Calu3 (cell line): ENCODE measurements around the gene RGCC. TPM values are rescaled to one million over a fixed set of nuclear protein-coding genes. Genes with fewer than 3 reads are reported as not detected.

ENCODE experiments used
- BruUV-seq: library from RNA; stranded (reverse); fragments of 400-500 nt; replicated peaks from 2 replicates; lab custom pipeline; 2021; lab: Mats Ljungman, UMichigan
- CTCF ChIA-PET: fragments of 300-600 bp; sonication (Branson Sonifier 250); formaldehyde crosslinking; loops from one replicate; lab custom pipeline; 2022; ENCODE audit warnings: antibody characterized with exemption; lab: Charles Lee
- DNase-seq: peaks from one replicate; pipeline ENCODE4 v3.0.0; 2022
- H3K27ac Mint-ChIP-seq: one replicate; pipeline ENCODE4 v1.8.0; 2022; ENCODE audit warnings: mixed read lengths; ENCODE audit not compliant: unreplicated experiment
- H3K27me3 Mint-ChIP-seq: one replicate; pipeline ENCODE4 v1.8.0; 2022; ENCODE audit warnings: mixed read lengths; ENCODE audit not compliant: unreplicated experiment
- H3K36me3 Mint-ChIP-seq: one replicate; pipeline ENCODE4 v1.8.0; 2022; ENCODE audit warnings: mild to moderate bottlenecking, moderate library complexity, mixed read lengths; ENCODE audit not compliant: insufficient read depth, unreplicated experiment
- H3K4me1 Mint-ChIP-seq: one replicate; pipeline ENCODE4 v1.8.0; 2022; ENCODE audit warnings: mild to moderate bottlenecking, low read depth, mixed read lengths; ENCODE audit not compliant: unreplicated experiment
- H3K4me3 Mint-ChIP-seq: one replicate; pipeline ENCODE4 v1.8.0; 2022; ENCODE audit warnings: mild to moderate bottlenecking, low read depth, moderate library complexity, mixed read lengths; ENCODE audit not compliant: unreplicated experiment
- H3K9me3 Mint-ChIP-seq: one replicate; pipeline ENCODE4 v1.8.0; 2022; ENCODE audit warnings: low read depth, mixed read lengths; ENCODE audit not compliant: unreplicated experiment
- CTCF ChIP-seq: fragments of 200-600 bp; IDR thresholded peaks from one replicate; pipeline ENCODE4 v1.8.0; 2022; ENCODE audit warnings: antibody characterized with exemption; ENCODE audit not compliant: unreplicated experiment
- intact Hi-C: fragments of 100-400 bp; cut with micrococcal nuclease; formaldehyde crosslinking; loops from one replicate; pipeline ENCODE4 v1.10.0; 2022; ENCODE audit not compliant: unreplicated experiment
- total RNA-seq: library from RNA; stranded (reverse); gene quantifications from 2 replicates; pipeline ENCODE4 v1.2.3, GENCODE V29; 2022

RGCC gene
- total RNA-seq, 1 experiment from 2014 or later = 1.7 TPM

DNA sequence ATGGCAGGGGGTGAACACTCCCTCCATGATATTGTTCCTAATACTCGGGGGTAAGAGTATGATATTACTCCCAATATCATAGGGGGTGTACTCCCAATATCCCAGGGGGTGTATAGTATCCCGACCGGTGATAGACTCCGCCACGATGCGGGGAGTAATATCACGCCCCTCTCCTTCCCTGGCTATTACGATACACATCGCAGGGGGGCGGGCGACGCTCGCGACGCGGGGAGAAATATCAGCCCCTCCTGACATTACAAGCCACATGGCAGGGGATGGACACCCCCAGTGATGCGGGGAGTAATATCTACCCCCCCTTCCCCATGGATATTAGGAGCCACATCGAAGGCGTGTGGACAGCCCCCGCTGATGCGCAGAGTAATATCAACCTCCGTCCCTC lies 3.2 kb upstream of the RGCC start:
- Mint-ChIP-seq H3K9me3 (no peaks in the 10 kb centered on the region), H3K4me1 (no peaks in the 10 kb centered on the region), H3K27me3 (no peaks in the 10 kb centered on the region), H3K4me3 (no peak overlapping the region), H3K36me3 (peaks cover 9% of the 10 kb centered on the region), H3K27ac (no peak overlapping the region)
- no peak for TF ChIP-seq CTCF
- intact Hi-C loops = no loop called here
- BruUV-seq = no TSS peak
- CTCF ChIA-PET = no interaction called here
- no peak for DNase-seq

DNA sequence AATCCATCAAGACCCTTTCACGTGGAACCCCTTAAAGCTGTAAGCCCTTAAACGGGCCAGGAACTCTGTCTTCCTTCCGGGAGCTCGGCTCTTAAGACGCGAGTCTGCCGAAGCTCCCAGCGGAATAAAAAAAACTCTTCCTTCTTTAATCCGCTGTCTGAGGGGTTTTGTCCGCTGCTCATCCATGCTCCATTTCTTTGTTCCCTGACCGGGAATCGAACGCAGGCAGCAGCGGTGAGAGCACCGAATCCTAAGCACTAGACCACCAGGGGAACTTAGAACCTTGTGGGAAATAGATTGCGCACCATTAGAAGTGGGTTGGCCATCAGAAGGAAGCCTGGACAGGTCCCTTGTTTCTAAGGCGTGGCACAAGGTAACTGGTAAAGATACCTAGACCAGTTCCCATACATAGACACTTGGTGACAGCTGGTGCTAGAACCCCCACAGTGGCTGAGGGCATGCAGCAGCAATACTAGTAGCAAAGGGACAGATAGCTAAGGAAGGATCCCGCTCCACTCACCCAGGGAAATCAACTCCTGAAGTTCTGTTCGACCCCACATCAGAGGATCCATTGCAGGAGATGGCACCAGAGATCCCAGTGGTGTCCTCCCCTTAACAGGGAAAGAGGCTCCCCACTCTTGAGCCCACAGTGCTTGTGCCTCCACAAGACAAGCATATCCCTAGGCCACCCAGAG lies 1.5 kb upstream of the RGCC start:
- CTCF ChIA-PET = no interaction called here
- H3K27ac Mint-ChIP-seq = no peak overlapping the region
- no peak for DNase-seq
- BruUV-seq = no TSS peak
- no peak overlapping the region for H3K4me3 Mint-ChIP-seq
- TF ChIP-seq CTCF = no peak
- H3K27me3 Mint-ChIP-seq = no peaks in the 10 kb centered on the region
- peaks cover 9% of the 10 kb centered on the region for H3K36me3 Mint-ChIP-seq
- H3K9me3 Mint-ChIP-seq = no peaks in the 10 kb centered on the region
- H3K4me1 Mint-ChIP-seq = no peaks in the 10 kb centered on the region
- intact Hi-C loops = loop anchor here (5.0 kb wide), 1 partner anchor 191 kb away; no protein-coding TSS in a partner anchor

DNA sequence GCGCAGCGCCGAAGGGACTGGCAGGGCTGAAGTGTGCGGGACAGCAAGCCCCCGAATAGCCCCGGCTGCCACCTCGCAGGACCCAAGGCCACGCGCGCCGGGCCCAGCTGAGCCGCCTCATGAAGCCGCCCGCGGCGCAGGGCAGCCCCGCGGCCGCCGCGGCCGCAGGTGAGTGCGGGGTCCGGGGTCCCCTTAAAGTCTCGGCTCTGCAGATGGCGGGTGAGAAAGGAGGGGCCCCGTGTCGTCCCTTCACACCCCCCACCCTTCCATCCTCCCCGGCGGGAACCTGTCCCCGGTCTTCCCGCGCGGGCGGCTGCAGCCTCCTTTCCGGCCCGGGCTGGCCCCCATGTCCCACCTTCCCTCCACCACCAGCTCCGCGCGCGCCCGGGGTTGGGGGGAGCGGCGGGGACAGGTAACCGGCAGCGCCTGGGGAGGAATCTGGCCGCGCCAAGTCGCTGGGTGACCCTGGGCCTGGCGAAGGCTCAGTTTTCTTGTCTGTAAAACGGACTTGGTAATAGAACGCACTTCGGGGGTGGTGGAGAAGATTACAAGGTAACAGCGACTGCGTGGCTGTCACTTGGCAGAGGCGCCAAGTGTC lies 338 bp downstream of the RGCC start:
- H3K4me3 Mint-ChIP-seq = peak overlapping the region; percentile 71
- BruUV-seq = no TSS peak
- intact Hi-C loops = loop anchor here (5.0 kb wide), 1 partner anchor 190 kb away; no protein-coding TSS in a partner anchor
- no peaks in the 10 kb centered on the region for H3K4me1 Mint-ChIP-seq
- peaks cover 9% of the 10 kb centered on the region for H3K36me3 Mint-ChIP-seq
- no peaks in the 10 kb centered on the region for H3K9me3 Mint-ChIP-seq
- H3K27me3 Mint-ChIP-seq = no peaks in the 10 kb centered on the region
- peak; percentile 4 for DNase-seq
- no peak for TF ChIP-seq CTCF
- no peak overlapping the region for H3K27ac Mint-ChIP-seq
- CTCF ChIA-PET = interaction anchor here (1.9 kb wide), 1 partner anchor 195 kb away, joined by 11 read pairs; no protein-coding TSS in a partner anchor

- Mint-ChIP-seq H3K9me3 (no peaks in the 10 kb centered on the region), H3K27ac (no peak overlapping the region), H3K4me1 (no peaks in the 10 kb centered on the region), H3K4me3 (peak overlapping the region; percentile 71), H3K36me3 (peaks cover 9% of the 10 kb centered on the region), H3K27me3 (no peaks in the 10 kb centered on the region)
- CTCF ChIA-PET = interaction anchor here (1.9 kb wide), 1 partner anchor 194 kb away, joined by 11 read pairs; no protein-coding TSS in a partner anchor
- intact Hi-C loops = loop anchor here (5.0 kb wide), 1 partner anchor 189 kb away; no protein-coding TSS in a partner anchor
- peak; percentile 23 for DNase-seq
- no TSS peak for BruUV-seq
- TF ChIP-seq CTCF = no peak
Observed at GRCh38 chr13:41458187-41458760, 924 bp downstream of the RGCC start.
